Keratinocyte (primary cell): ENCODE data around the gene GRAMD1B.

ENCODE experiments used
- EZH2 ChIP-seq: IDR thresholded peaks from one replicate; pipeline ENCODE4 v1.6.1; 2012; ENCODE audit warnings: inconsistent platforms, mild to moderate bottlenecking, low read length, moderate library complexity
- TF ChIP-seq, protein P1 (sequence below), 3 experiments: IDR thresholded peaks in 1 of 3; conservative IDR thresholded peaks in 1 of 3; optimal IDR thresholded peaks in 1 of 3; 2 replicates in 2 of 3; 3 replicates in 1 of 3; pipeline versions ENCODE3 to v1.5.1; 2011; ENCODE audit warnings: low read length in 3 of 3, mild to moderate bottlenecking in 3 of 3, moderate library complexity in 2 of 3, control low read depth in 1 of 3, inconsistent platforms in 1 of 3; ENCODE audit not compliant: insufficient read depth in 2 of 3; ENCODE audit errors: extremely low read depth in 1 of 3

GRCh38 chr11:123588864-123589262 lies 158.8 kb downstream of the GRAMD1B start:
- no peak for TF ChIP-seq EZH2
- TF ChIP-seq, protein P1, sequence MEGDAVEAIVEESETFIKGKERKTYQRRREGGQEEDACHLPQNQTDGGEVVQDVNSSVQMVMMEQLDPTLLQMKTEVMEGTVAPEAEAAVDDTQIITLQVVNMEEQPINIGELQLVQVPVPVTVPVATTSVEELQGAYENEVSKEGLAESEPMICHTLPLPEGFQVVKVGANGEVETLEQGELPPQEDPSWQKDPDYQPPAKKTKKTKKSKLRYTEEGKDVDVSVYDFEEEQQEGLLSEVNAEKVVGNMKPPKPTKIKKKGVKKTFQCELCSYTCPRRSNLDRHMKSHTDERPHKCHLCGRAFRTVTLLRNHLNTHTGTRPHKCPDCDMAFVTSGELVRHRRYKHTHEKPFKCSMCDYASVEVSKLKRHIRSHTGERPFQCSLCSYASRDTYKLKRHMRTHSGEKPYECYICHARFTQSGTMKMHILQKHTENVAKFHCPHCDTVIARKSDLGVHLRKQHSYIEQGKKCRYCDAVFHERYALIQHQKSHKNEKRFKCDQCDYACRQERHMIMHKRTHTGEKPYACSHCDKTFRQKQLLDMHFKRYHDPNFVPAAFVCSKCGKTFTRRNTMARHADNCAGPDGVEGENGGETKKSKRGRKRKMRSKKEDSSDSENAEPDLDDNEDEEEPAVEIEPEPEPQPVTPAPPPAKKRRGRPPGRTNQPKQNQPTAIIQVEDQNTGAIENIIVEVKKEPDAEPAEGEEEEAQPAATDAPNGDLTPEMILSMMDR (optimal IDR thresholded peaks at IDR 0.05 in 1 of 3, IDR thresholded peaks at IDR 0.05 in 1 of 3, conservative IDR thresholded peaks at IDR 0.05 in 1 of 3; ENCODE audit: extremely low read depth in 1 of 3, insufficient read depth in 2 of 3, low read length in 3 of 3), result no peak
